Measurements from ENCODE around the gene NINJ1. TPM values are rescaled to one million over a fixed set of nuclear protein-coding genes. Genes with fewer than 3 reads are reported as not detected.

Gene NINJ1
- total and polyA plus RNA-seq, 2 of the 13 experiments (the other 11 are each of a cell fraction or from before 2014, with no cell fraction given), result 81.2 to 92.1 TPM

DNA sequence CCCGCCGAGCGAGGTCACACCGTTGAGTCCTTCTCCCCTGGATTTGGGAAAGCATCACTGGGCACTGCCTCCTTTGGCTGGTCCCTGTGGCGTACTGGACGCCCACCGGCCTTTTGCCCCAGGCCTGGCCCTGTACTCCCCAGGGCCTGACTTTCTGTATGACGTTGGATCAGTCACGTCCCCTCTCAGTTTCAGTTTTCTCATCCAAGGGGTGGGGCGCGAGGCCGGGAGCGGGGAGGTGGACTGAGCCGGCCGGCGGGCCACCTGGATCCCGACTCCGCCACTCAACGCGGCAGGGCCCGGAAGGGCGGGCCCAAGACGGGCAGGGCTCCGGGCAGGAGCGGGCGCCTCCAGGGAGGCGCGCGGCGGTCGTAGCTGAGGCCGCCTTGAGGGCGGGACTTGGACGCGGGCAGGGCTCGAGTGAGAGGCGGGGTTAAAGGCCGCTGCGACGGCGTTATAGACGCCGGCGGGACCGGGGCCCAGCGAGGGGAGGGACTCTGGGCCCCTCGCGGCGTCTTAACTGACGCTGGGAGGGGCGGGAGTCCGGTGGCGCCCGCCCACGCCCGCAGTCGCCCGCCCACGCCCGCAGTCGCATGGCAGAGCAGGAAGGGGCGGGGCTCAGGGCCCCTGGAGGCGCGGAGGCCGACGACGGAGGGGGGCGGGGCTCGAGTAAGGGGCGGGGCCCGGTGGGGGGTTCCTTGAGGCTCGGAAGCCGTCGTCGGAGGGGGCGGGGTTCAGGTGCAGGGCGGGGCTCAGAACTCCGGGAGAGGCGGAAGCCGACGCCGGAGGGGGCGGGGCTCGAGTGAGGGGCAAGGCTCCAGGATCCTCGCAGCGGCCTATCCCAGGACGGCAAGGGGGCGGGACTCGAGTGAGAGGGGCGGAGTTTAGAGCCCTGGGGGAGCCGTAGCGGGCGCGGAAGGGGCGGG is 38.6 kb downstream of the NINJ1 start:
- ChIA-PET CTCF (ENCODE audit: low intra/inter-chr PET ratio, low total read pairs) (no interaction called here), POLR2A (interaction anchor here (0.6 to 3.4 kb wide), 9 partner anchors 10 to 62 kb away, joined by 3 to 21 read pairs (median 4); partner anchors contain the start of gene NINJ1)
- Histone ChIP-seq H3K36me3 (replicated peaks in 1 of 2; ENCODE audit: control insufficient read depth in 1 of 2, insufficient read depth in 2 of 2, low read length in 2 of 2) (no peaks in the 10 kb centered on the region), H3K4me2 (ENCODE audit: low read depth, low read length) (peak overlapping the region; percentile 82), H3K27me3 (ENCODE audit: control insufficient read depth in 1 of 2, insufficient read depth in 2 of 2, low read length in 2 of 2) (no peaks in the 10 kb centered on the region; a peak in 1 of 5 replicates), H4K20me1 (ENCODE audit: insufficient read depth, low read length) (no peaks in the 10 kb centered on the region; the same call in 1 of the 2 replicates), H3K79me2 (ENCODE audit: insufficient read depth, low read length) (peaks cover 18% of the 10 kb centered on the region), H3K9ac (ENCODE audit: insufficient read depth, low read depth, low read length) (peak overlapping the region; percentile 79), H3K4me1 (ENCODE audit: insufficient read depth, low read length) (peaks cover 71% of the 10 kb centered on the region), H3K4me3 (replicated peaks in 1 of 3; ENCODE audit: insufficient read depth in 1 of 3, low read depth in 2 of 3, low read length in 3 of 3) (peak overlapping the region; percentile 80 to 91 (median 90)), H3K27ac (ENCODE audit: extremely low read length, insufficient read depth, low read length) (peak overlapping the region; percentile 73), H2AFZ (ENCODE audit: low read length) (no peak overlapping the region), H3K9me3 (ENCODE audit: low read length) (no peaks in the 10 kb centered on the region)
- DNase-seq (ENCODE audit: low spot score) (peak; percentile 95), ATAC-seq (peak; percentile 83), FAIRE-seq (no peak)
- no TSS peak for BruUV-seq (replicated peaks)
- intact Hi-C loops (cut with micrococcal nuclease; ENCODE audit: unreplicated experiment) (loop anchor here (1.0 kb wide), 1 partner anchor 33 kb away; no protein-coding TSS in a partner anchor), in situ Hi-C loops (cut with HindIII; ENCODE audit: extremely low pct_ligation_motif_present, low pct_unique_long_range_greater_than_20kb) (no loop called here)
- 1% methylated on average over 39 of the region's 95 CpGs for WGBS (ENCODE audit: low lambda C conversion rate)
- TF ChIP-seq KLF13 (CRISPR knock-in tag; IDR thresholded peaks at IDR 0.05) (no peak), TMF1 (CRISPR knock-in tag; IDR thresholded peaks at IDR 0.05; ENCODE audit: low read depth) (no peak), NR3C1 (CRISPR knock-in tag; IDR thresholded peaks at IDR 0.05) (no peak), ZNF780A (CRISPR knock-in tag; IDR thresholded peaks at IDR 0.05) (no peak), TOPORS (CRISPR knock-in tag; IDR thresholded peaks at IDR 0.05) (no peak; the same call in 1 of the 2 replicates), CHD4 (IDR thresholded peaks at IDR 0.05; ENCODE audit: borderline replicate concordance, low read length) (no peak; the same call in 1 of the 2 replicates), CHCHD3 (CRISPR knock-in tag; IDR thresholded peaks at IDR 0.05) (no peak), ZFP36L1 (CRISPR knock-in tag; IDR thresholded peaks at IDR 0.05) (no peak), ZNF317 (CRISPR knock-in tag; IDR thresholded peaks at IDR 0.05) (no peak), ZNF501 (CRISPR knock-in tag; IDR thresholded peaks at IDR 0.05) (peak; percentile 56), ZNF772 (CRISPR knock-in tag; IDR thresholded peaks at IDR 0.05) (peak; percentile 23; the same call in 1 of the 2 replicates), ZNF605 (CRISPR knock-in tag; IDR thresholded peaks at IDR 0.05) (peak; percentile 47; the same call in 1 of the 2 replicates), MAFK (conservative IDR thresholded peaks at IDR 0.05 in 1 of 2, IDR thresholded peaks at IDR 0.05 in 1 of 2; ENCODE audit: low read length in 2 of 2) (no peak), ZNF891 (CRISPR knock-in tag; IDR thresholded peaks at IDR 0.05) (peak; percentile 77), ZSCAN29 (CRISPR knock-in tag; conservative IDR thresholded peaks at IDR 0.05) (no peak)
- TF ChIP-seq, protein P1, sequence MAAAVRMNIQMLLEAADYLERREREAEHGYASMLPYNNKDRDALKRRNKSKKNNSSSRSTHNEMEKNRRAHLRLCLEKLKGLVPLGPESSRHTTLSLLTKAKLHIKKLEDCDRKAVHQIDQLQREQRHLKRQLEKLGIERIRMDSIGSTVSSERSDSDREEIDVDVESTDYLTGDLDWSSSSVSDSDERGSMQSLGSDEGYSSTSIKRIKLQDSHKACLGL (CRISPR knock-in tag; IDR thresholded peaks at IDR 0.05), result no peak; the same call in 1 of the 2 replicates
- TF ChIP-seq, protein P2, sequence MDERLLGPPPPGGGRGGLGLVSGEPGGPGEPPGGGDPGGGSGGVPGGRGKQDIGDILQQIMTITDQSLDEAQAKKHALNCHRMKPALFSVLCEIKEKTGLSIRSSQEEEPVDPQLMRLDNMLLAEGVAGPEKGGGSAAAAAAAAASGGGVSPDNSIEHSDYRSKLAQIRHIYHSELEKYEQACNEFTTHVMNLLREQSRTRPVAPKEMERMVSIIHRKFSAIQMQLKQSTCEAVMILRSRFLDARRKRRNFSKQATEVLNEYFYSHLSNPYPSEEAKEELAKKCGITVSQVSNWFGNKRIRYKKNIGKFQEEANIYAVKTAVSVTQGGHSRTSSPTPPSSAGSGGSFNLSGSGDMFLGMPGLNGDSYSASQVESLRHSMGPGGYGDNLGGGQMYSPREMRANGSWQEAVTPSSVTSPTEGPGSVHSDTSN (CRISPR knock-in tag; IDR thresholded peaks at IDR 0.05), result no peak
- TF ChIP-seq, protein P3, sequence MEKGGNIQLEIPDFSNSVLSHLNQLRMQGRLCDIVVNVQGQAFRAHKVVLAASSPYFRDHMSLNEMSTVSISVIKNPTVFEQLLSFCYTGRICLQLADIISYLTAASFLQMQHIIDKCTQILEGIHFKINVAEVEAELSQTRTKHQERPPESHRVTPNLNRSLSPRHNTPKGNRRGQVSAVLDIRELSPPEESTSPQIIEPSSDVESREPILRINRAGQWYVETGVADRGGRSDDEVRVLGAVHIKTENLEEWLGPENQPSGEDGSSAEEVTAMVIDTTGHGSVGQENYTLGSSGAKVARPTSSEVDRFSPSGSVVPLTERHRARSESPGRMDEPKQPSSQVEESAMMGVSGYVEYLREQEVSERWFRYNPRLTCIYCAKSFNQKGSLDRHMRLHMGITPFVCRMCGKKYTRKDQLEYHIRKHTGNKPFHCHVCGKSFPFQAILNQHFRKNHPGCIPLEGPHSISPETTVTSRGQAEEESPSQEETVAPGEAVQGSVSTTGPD (CRISPR knock-in tag; IDR thresholded peaks at IDR 0.05), result no peak
- TF ChIP-seq, protein P4, sequence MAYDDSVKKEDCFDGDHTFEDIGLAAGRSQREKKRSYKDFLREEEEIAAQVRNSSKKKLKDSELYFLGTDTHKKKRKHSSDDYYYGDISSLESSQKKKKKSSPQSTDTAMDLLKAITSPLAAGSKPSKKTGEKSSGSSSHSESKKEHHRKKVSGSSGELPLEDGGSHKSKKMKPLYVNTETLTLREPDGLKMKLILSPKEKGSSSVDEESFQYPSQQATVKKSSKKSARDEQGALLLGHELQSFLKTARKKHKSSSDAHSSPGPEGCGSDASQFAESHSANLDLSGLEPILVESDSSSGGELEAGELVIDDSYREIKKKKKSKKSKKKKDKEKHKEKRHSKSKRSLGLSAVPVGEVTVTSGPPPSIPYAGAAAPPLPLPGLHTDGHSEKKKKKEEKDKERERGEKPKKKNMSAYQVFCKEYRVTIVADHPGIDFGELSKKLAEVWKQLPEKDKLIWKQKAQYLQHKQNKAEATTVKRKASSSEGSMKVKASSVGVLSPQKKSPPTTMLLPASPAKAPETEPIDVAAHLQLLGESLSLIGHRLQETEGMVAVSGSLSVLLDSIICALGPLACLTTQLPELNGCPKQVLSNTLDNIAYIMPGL (CRISPR knock-in tag; IDR thresholded peaks at IDR 0.05; ENCODE audit: borderline replicate concordance in 1 of 2, low read depth in 1 of 2), result no peak
